NCI-H1092 (cell line): ENCODE measurements around the gene TINAGL1.

Experiments
- DNase-seq: peaks from one replicate; lab custom pipeline; 2025; lab: John Stamatoyannopoulos, UW

TINAGL1 gene

GRCh38 chr1:31576201-31576669, at the start of gene TINAGL1:
Gene TINAGL1, plus strand, starts transcription at chr1:31576515. Its CDS starts 634 bp downstream, at chr1:31577149.
- DNase-seq, result no peak

- DNase-seq, result no peak
Observed at GRCh38 chr1:31529999-31530684, 46.2 kb upstream of the TINAGL1 start.

GRCh38 chr1:31531177-31531999, 44.9 kb upstream of the TINAGL1 start:
- DNase-seq, result peak; percentile 4

- DNase-seq, result no peak
Observed at GRCh38 chr1:31532173-31532572, 44.1 kb upstream of the TINAGL1 start.

GRCh38 chr1:31535561-31535960, 40.8 kb upstream of the TINAGL1 start:
- DNase-seq, result no peak

- DNase-seq, result no peak
Observed at GRCh38 chr1:31539329-31539728, 37.0 kb upstream of the TINAGL1 start.

GRCh38 chr1:31541194-31541593, 35.1 kb upstream of the TINAGL1 start:
- DNase-seq, result no peak

- DNase-seq, result no peak
Observed at GRCh38 chr1:31545927-31546540, 30.3 kb upstream of the TINAGL1 start.

GRCh38 chr1:31548534-31548906, 27.8 kb upstream of the TINAGL1 start:
- no peak for DNase-seq

- peak; percentile 87 for DNase-seq
Observed at GRCh38 chr1:31548907-31549808, 27.2 kb upstream of the TINAGL1 start.

GRCh38 chr1:31549809-31550620, 26.3 kb upstream of the TINAGL1 start:
- DNase-seq, result no peak

- DNase-seq, result no peak
Observed at GRCh38 chr1:31551208-31551607, 25.1 kb upstream of the TINAGL1 start.

- no peak for DNase-seq
Observed at GRCh38 chr1:31552489-31552888, 23.8 kb upstream of the TINAGL1 start.

GRCh38 chr1:31556481-31557006, 19.8 kb upstream of the TINAGL1 start:
- no peak for DNase-seq

- no peak for DNase-seq
Observed at GRCh38 chr1:31559715-31560114, 16.6 kb upstream of the TINAGL1 start.

GRCh38 chr1:31560394-31560793, 15.9 kb upstream of the TINAGL1 start:
- no peak for DNase-seq

- DNase-seq, result no peak
Observed at GRCh38 chr1:31562707-31563360, 13.5 kb upstream of the TINAGL1 start.

- DNase-seq, result no peak
Observed at GRCh38 chr1:31564606-31564989, 11.7 kb upstream of the TINAGL1 start.

GRCh38 chr1:31567956-31568570, 8.3 kb upstream of the TINAGL1 start:
- no peak for DNase-seq
